Endothelial cell of umbilical vein (primary cell): ENCODE results near the gene TXNDC9. TPM values are rescaled to one million over a fixed set of nuclear protein-coding genes. Genes with fewer than 3 reads are reported as not detected.

ENCODE experiments used
- BruUV-seq: library from RNA; stranded (reverse); fragments of 400-500 nt; replicated peaks from 2 replicates; lab custom pipeline; 2021; lab: Mats Ljungman, UMichigan
- CTCF ChIA-PET: fragments of 300-600, 350-600 bp; sonication (Branson Sonifier 250); formaldehyde crosslinking; loops from one replicate; lab custom pipeline; 2021; ENCODE audit warnings: antibody characterized with exemption, inconsistent platforms; lab: Charles Lee
- POLR2A ChIA-PET: fragments of 300-600, 350-600 bp; sonication (Branson Sonifier 250); formaldehyde crosslinking; loops from one replicate; lab custom pipeline; 2021; ENCODE audit warnings: antibody characterized with exemption, inconsistent platforms; lab: Charles Lee
- DNase-seq: peaks from one replicate; pipeline ENCODE4 v3.0.0-alpha.2; 2011; ENCODE audit warnings: low read depth, low spot score
- FAIRE-seq: peaks from 2 replicates; lab custom pipeline; 2011; peaks lifted over from hg19 to GRCh38; lab: Jason Lieb, UNC
- H2AFZ ChIP-seq: 2 replicates; pipeline ENCODE4 v1.6.0; 2012; ENCODE audit warnings: low read depth, low read length, control low read depth, inconsistent platforms
- H3K27ac ChIP-seq: 2 replicates; pipeline ENCODE4 v1.5.1; 2011; ENCODE audit warnings: low read depth, mild to moderate bottlenecking, control low read depth, low read length, moderate library complexity; ENCODE audit not compliant: insufficient read depth
- H3K27me3 ChIP-seq, 2 experiments: 2 replicates each; pipeline versions ENCODE4 v1.6.0 to v1.6.1; 2011; ENCODE audit warnings: low read length in 2 of 2, mixed read lengths in 1 of 2; ENCODE audit not compliant: control insufficient read depth in 2 of 2, insufficient read depth in 2 of 2
- H3K36me3 ChIP-seq, 2 experiments: 2 replicates in 1 of 2; 3 replicates in 1 of 2; pipeline ENCODE4 v1.5.1; 2011; ENCODE audit warnings: low read length in 2 of 2, mild to moderate bottlenecking in 1 of 2, moderate library complexity in 1 of 2; ENCODE audit not compliant: control insufficient read depth in 2 of 2, insufficient read depth in 2 of 2; ENCODE audit errors: extremely low read depth in 1 of 2
- H3K4me1 ChIP-seq: 3 replicates; pipeline ENCODE4 v1.5.1; 2011; ENCODE audit warnings: mild to moderate bottlenecking, low read length; ENCODE audit not compliant: control insufficient read depth, insufficient read depth; ENCODE audit errors: extremely low read depth
- H3K4me2 ChIP-seq: 2 replicates; pipeline ENCODE4 v1.6.1; 2011; ENCODE audit warnings: low read length, control low read depth, mixed read lengths; ENCODE audit not compliant: insufficient read depth
- H3K4me3 ChIP-seq, 3 experiments: fragments of 200-600 bp in 1 of 3; sonication (generic), shearing (Covaris generic) in 1 of 3; replicated peaks in 1 of 3; 2 replicates each; pipeline ENCODE4 v1.5.1; 2011 to 2016; ENCODE audit warnings: control low read depth in 3 of 3, low read length in 3 of 3, mild to moderate bottlenecking in 2 of 3, inconsistent platforms in 1 of 3, low read depth in 1 of 3, moderate library complexity in 1 of 3; ENCODE audit not compliant: insufficient read depth in 1 of 3
- H3K79me2 ChIP-seq: 2 replicates; pipeline ENCODE4 v1.6.0; 2012; ENCODE audit warnings: low read length, inconsistent platforms; ENCODE audit not compliant: control insufficient read depth, insufficient read depth
- H3K9ac ChIP-seq: replicated peaks from 2 replicates; pipeline ENCODE3; 2011; ENCODE audit warnings: low read length, control low read depth; ENCODE audit not compliant: insufficient read depth; ENCODE audit errors: extremely low read depth
- H3K9me1 ChIP-seq: replicated peaks from 3 replicates; pipeline ENCODE4 v1.6.0; 2011; ENCODE audit warnings: mild to moderate bottlenecking, low read length; ENCODE audit not compliant: control insufficient read depth, insufficient read depth; ENCODE audit errors: extremely low read depth
- H3K9me3 ChIP-seq: replicated peaks from 2 replicates; pipeline ENCODE4 v1.5.1; 2012; ENCODE audit warnings: low read length, inconsistent platforms; ENCODE audit not compliant: control insufficient read depth, insufficient read depth
- H4K20me1 ChIP-seq: replicated peaks from 2 replicates; pipeline ENCODE3; 2011; ENCODE audit warnings: mild to moderate bottlenecking, low read length; ENCODE audit not compliant: control insufficient read depth, insufficient read depth; ENCODE audit errors: extremely low read depth
- CTCF ChIP-seq, 2 donors: IDR thresholded peaks; 1 replicate in 1 of 2; 2 replicates in 1 of 2; pipeline ENCODE4 v1.5.1; 2011; ENCODE audit warnings: low read length in 2 of 2, mild to moderate bottlenecking in 2 of 2, moderate library complexity in 2 of 2, control low read depth in 1 of 2, inconsistent platforms in 1 of 2, low read depth in 1 of 2; ENCODE audit not compliant: insufficient read depth in 1 of 2; ENCODE audit errors: extremely low read depth in 1 of 2
- EZH2 ChIP-seq: IDR thresholded peaks from 2 replicates; pipeline ENCODE4 v1.6.1; 2012; ENCODE audit warnings: borderline replicate concordance, low read depth, mild to moderate bottlenecking, moderate library complexity, low read length, inconsistent platforms; ENCODE audit not compliant: severe bottlenecking
- FOS ChIP-seq: IDR thresholded peaks from 2 replicates; pipeline ENCODE4 v1.6.1; 2011; ENCODE audit warnings: mild to moderate bottlenecking, low read length, moderate library complexity, borderline replicate concordance; ENCODE audit not compliant: insufficient read depth
- GATA2 ChIP-seq: IDR thresholded peaks from 2 replicates; pipeline ENCODE4 v1.7.0; 2011; ENCODE audit warnings: low read depth, mild to moderate bottlenecking, moderate library complexity, mixed read lengths, low read length; ENCODE audit not compliant: insufficient read length, insufficient read depth
- JUN ChIP-seq: IDR thresholded peaks from 2 replicates; pipeline ENCODE4 v1.6.1; 2011; ENCODE audit warnings: borderline replicate concordance, low read depth; ENCODE audit not compliant: insufficient read length, insufficient read depth
- MAX ChIP-seq: IDR thresholded peaks from 2 replicates; pipeline ENCODE4 v1.6.1; 2011; ENCODE audit not compliant: insufficient read depth, insufficient read length
- MYC ChIP-seq: IDR thresholded peaks from one replicate; pipeline ENCODE4 v1.6.1; 2011; ENCODE audit warnings: mild to moderate bottlenecking, low read depth, low read length
- POLR2A ChIP-seq: IDR thresholded peaks from 2 replicates; pipeline ENCODE4 v1.6.1; 2012; ENCODE audit warnings: low read depth, mild to moderate bottlenecking, control low read depth, low read length
- POLR2AphosphoS5 ChIP-seq: IDR thresholded peaks from 2 replicates; pipeline ENCODE4 v1.6.1; 2012; ENCODE audit warnings: low read depth, mild to moderate bottlenecking, control low read depth, low read length, moderate library complexity; ENCODE audit not compliant: insufficient read depth
- dilution Hi-C: fragments of 300-500 bp; cut with MboI; formaldehyde crosslinking; loops from one replicate; pipeline ENCODE4 v1.15.0; 2019; ENCODE audit warnings: low sequenced_read_pairs; ENCODE audit not compliant: extremely low pct_ligation_motif_present
- intact Hi-C: fragments of 100-400 bp; cut with micrococcal nuclease; formaldehyde crosslinking; loops from one replicate; pipeline ENCODE4 v1.10.0; 2022
- polyA plus RNA-seq, 4 experiments: library from polyadenylated mRNA; depleted of rRNA in 3 of 4; stranded (reverse) in 3 of 4; unstranded in 1 of 4; fragments of >200 nt; gene quantifications; 2 replicates each; pipeline versions ENCODE4 v1.2.1 to v1.2.3, GENCODE V29; 2011 to 2012; ENCODE audit warnings: missing spikeins in 1 of 4
- total RNA-seq: library from RNA; stranded (reverse); gene quantifications from 2 replicates; pipeline ENCODE4 v1.2.3, GENCODE V29; 2021

TXNDC9 gene
- total and polyA plus RNA-seq, 2 donors (not counting 3 experiments of a cell fraction or from before 2014, with no cell fraction given): 18.6 to 45.8 TPM

DNA sequence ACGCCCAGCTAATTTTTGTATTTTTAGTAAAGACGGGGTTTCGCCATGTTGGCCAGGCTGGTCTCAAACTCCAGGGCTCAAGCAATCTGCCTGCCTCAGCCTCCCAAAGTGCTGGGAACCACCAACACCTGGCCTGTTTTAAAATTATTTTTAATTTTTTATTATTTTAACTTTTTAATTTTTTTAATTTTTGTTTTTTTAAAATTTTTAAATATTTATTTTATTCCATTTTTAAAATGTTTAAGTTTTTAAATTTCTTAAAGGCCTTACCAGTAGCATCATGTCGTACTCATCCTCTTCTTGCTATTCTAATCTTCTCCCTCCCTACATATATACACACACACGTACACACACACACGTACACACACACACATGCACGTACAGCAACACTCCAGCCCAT, 36.6 kb downstream of the TXNDC9 start:
- Histone ChIP-seq H3K9me3 (no peaks in the 10 kb centered on the region), H3K4me1 (no peaks in the 10 kb centered on the region), H3K27me3 (peaks cover 0 to 2% of the 10 kb centered on the region in 2 experiments), H3K9ac (no peak overlapping the region), H4K20me1 (no peaks in the 10 kb centered on the region), H2AFZ (no peak overlapping the region), H3K9me1 (no peaks in the 10 kb centered on the region), H3K4me3 (no peak overlapping the region), H3K79me2 (no peaks in the 10 kb centered on the region), H3K4me2 (no peak overlapping the region), H3K27ac (no peak overlapping the region), H3K36me3 (no peaks in the 10 kb centered on the region)
- CTCF ChIA-PET: no interaction called here
- DNase-seq (no peak), FAIRE-seq (no peak)
- TF ChIP-seq POLR2A (no peak), POLR2AphosphoS5 (no peak), CTCF (IDR thresholded peaks at IDR 0.05; ENCODE audit: extremely low read depth in 1 of 2, insufficient read depth in 1 of 2, low read depth in 1 of 2, low read length in 2 of 2) (no peak)
- intact Hi-C loops: no loop called here
- POLR2A ChIA-PET: no interaction called here
- BruUV-seq: no TSS peak
- dilution Hi-C loops: no loop called here

DNA sequence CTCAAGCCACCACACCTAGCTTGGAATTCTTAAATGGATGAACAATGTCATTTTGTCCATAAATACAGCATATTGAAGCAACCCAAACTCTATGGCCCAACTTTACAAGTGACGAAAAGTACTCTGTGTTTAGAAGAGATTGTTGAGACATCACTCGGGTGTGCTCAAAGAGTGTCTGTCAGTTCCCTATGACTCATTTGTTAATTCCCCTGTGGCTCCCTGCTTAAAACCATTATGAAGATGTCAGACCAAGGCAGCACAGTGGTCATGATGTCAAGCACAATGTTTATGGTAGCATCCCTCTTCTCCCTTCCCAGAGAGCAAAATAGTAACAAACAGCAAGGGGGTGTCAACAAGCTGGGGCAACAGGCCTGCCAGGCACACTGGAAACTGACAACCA, 38.1 kb downstream of the TXNDC9 start:
- Histone ChIP-seq H3K9me3 (no peaks in the 10 kb centered on the region), H3K27ac (no peak overlapping the region), H2AFZ (no peak overlapping the region), H3K36me3 (no peaks in the 10 kb centered on the region), H3K4me3 (no peak overlapping the region), H3K4me2 (no peak overlapping the region), H4K20me1 (no peaks in the 10 kb centered on the region), H3K9ac (no peak overlapping the region), H3K9me1 (no peaks in the 10 kb centered on the region), H3K27me3 (peaks cover 0 to 2% of the 10 kb centered on the region in 2 experiments), H3K79me2 (no peaks in the 10 kb centered on the region), H3K4me1 (no peaks in the 10 kb centered on the region)
- TF ChIP-seq JUN (no peak), GATA2 (no peak), POLR2A (no peak), EZH2 (no peak), FOS (no peak), CTCF (IDR thresholded peaks at IDR 0.05; ENCODE audit: extremely low read depth in 1 of 2, insufficient read depth in 1 of 2, low read depth in 1 of 2, low read length in 2 of 2) (no peak), MAX (no peak), POLR2AphosphoS5 (no peak), MYC (no peak)
- DNase-seq (no peak), FAIRE-seq (no peak)
- no TSS peak for BruUV-seq
- dilution Hi-C loops: no loop called here
- POLR2A ChIA-PET: no interaction called here
- CTCF ChIA-PET: no interaction called here
- intact Hi-C loops: no loop called here
